HG03558 (cell line): Measurements from ENCODE around the gene STK32B.
"Not testable (repeated sequence)": the region's sequence is repeated elsewhere in the genome, so short reads cannot be mapped to it uniquely, and the experiment has no call there.

Source experiments
- ATAC-seq: cut with Tn5 transposase; IDR thresholded peaks from one replicate; pipeline ENCODE4 v1.9.1; 2021; ENCODE audit warnings: moderate number of reproducible peaks; ENCODE audit not compliant: unreplicated experiment; ENCODE audit errors: extremely low read depth

The STK32B gene

DNA sequence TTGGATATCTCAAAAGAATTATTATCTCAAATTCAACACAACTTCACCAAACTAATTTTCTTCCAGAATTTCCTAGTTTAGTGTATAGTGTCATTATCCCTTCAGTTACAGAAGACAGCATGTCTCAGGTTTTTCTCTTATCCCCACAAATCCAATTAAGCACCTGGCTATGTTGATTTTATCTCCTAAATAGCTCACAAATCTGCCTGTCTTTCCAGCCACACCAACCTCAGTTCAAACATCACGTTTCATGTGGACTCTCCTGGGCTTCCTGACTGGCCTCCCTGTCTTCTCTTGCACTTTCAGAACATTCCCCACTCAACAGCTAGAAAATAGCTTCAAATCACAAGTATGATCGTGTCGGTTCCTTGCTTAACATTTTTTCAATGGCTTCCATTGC, 14.8 kb downstream of the STK32B start:
- no peak for ATAC-seq

DNA sequence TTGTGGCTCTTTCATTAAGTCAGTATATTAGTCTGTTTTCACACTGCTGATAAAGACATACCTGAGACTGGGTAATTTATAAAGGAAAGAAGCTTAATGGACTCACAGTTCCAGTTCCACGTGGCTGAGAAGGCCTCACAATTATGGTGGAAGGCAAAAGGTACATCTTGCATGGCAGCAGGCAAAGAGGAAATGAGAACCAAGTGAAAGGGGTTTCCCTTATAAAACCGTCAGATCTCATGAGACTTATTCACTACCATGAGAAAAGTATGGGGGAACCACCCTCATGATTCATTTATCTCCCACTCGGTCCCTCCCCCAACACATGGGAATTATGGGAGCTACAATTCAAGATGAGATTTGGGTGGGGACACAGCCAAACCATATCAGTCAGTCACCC, 15.7 kb downstream of the STK32B start:
- ATAC-seq: not testable (repeated sequence)

DNA sequence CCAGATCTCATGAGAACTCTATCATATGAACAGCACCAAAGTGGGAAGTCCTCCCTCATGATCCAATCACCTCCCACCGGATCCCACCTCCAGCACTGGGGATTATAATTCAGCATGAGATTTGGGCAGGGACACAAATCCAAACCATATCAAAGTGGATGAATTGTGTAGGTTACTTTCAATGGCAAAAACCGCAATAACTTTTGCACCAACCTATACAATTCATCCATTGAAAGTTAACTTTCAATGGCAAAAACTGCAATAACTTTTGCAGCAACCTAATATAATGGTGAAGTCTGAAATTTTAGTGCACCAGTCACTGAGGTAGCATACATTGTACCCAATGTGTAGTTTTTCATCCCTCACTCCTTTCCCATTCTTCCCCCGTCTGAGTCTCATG, 16.6 kb downstream of the STK32B start:
- ATAC-seq: no peak

DNA sequence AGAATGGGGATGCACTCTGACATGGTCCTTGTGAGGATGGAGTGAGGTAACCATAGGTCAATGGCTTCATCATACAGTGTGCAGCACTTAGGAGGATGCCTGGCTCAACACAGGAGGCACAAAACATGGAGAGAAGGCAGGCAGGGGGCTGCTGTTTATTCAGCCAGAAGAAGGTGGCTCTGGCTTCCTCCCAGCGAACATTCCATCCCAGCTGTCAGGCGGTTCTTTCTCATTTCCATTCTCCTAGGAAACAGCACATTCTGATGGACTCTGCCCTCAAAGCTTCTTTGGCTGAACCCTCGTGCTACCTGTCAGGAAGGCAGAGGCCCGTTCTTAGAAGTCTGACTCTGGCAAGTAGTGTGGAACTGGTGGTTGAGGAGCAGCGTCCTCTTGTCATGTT, 18.6 kb downstream of the STK32B start:
- no peak for ATAC-seq

DNA sequence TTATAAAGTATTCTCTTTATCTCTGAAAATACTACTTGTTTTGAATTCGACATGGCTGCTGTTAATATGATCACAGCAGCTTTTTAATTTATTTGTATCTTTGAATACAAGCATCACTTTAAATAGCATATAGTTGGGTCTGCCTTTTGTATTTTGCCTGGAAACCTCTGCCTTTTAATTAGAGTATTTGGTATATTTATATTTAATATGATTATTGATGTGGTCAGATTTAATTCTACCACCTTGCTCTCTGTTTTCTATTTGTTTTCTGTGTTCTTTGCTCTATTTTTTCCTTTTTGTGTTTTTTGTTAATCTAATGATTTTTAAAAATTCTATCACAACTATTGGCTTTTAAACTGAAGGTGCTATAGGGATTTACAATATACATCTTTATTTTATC, 21.7 kb downstream of the STK32B start:
- ATAC-seq: no peak

DNA sequence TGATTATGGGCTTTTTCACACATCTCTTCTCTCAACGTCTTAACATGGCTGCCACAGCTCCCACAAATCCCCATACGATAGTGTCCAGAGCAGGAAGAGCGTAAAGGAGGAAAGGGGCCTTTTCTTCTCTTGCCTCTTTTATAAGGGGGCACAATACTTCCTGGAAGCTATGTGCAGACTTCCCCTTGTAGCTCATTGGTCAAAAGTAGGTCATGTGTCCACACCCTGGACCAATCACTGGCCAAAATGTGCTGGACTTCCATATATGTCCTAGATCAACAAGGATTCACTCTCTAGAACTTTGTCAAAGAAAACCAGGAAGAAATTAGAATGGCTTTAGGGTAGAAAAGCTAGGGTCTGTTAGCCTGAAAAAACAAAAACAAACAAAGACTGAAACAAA, 26.7 kb downstream of the STK32B start:
- no peak for ATAC-seq

DNA sequence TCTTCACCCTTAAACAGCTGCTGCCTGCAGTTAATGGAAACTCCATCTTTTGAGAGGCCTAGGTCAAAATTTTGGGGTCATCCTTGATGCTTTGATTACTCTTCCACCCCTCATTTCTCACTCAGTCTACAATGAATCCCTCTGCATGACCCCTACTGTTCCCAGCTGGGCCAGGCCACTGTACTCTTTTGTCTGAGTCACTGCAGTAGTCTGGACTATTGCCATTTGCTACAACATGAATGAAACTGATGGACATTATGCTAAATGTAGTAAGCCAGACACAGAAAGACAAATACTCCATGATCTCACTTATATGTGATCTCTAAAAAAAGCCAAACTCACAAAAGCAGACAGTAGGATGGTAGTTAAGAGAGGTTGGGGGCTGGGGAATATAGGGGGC, 28.3 kb downstream of the STK32B start:
- no peak for ATAC-seq

DNA sequence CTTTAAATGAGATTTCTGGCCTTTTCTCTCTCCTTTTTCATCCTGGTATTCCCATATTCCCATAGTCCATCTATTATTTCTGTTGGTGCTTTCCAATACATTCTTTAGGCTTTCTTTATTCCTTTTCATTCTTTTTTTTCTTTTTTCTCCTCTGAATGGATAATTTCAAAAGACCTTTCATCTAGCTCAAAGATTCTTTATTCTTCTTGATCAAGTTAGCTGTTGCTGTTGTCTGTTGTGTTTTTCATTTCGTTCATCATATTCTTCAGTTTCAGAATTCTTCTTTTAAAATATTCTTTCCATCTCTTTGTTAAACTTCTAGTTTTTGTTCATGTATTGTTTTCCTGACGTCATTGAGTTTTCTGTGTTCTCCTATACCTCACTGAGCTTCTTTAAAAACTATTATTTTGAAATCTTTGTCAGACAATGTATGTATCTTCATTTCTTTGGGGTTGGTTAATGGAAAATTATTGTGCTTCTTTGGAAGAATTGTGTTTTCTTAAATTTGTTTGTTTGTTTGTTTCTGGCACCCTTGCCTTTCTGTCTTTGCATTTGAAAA, 30.2 kb downstream of the STK32B start:
- ATAC-seq: no peak

DNA sequence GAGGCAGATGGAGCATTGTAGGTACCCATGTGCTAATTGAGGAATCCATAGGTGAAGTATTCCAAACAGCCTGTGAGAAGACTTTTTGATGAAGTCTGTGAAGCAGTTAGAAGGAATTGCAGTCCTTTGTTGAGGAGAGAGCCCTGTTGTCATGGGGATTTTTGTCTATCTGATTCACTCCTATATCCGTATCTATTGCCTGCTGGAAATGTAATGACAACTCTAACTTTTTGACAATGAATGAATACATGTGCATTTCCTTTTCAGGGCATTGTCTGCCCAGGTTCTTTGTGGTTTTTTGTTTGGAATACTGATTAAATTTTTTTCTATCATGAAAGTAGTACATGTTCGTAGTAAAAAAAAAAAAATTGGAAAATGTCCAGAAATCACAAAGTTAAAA, 31.1 kb downstream of the STK32B start:
- no peak for ATAC-seq

DNA sequence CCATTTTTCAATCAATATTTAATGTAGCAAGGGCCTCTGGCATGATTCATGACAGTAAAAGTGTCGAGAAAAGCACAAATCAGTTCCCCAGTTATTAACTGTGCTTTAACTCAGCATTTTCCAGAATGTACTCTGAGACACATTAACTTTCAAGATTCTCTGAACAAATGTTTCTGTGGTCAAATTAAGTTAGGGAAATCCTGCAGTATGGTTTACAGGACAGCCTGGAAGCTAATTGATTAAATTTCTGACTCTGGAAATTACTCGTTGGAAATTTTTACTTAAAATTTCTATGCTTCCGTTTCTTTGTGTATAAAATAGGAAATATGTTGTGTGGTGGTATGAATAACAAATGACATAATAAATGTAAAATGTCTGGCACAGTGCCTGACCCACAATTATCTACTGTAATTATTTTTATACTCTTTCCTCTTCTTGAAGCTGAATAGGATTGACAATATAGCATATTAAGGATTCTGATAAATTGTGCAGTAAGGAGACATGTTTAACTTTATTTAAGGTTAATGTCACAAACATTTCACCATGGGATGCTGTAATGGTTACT, 33.7 kb downstream of the STK32B start:
- no peak for ATAC-seq

DNA sequence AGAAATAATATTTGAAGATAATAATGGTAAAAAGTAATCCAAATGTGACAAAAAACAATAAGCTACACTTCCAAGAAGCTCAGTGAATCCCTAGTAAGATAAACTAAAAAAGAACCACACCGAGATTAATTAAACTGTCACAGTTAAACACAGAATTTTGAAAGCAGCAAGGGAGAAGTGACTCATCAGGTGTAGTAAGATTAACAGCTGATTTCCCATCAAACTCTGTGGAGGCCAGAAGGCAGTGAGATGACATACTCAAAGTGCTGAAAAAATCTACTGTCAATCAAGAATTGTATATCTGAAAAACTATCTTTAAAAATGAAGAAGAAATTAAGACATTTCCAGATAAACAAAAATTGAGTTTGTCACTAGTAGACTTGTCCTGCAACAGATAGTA, 35.3 kb downstream of the STK32B start:
- ATAC-seq: no peak

DNA sequence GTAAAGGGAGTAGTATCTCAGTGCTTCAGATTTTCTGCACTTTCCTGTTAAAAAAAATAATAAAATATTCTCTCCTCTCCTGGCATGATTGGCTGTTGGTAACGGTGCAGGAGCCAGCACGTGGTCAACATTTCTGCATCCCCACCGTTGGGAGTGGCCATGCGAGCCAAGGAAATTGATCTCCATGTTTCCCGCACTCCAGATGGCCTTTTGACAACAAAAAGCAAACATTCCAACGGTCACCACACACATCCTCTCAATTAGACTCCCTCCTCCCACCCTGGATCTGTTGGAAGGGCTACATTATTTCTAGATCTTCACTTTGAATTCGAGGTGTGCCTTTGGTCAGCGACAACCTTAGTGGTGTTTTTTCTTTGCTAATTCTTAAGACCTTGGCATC, 45.0 kb downstream of the STK32B start:
- no peak for ATAC-seq

DNA sequence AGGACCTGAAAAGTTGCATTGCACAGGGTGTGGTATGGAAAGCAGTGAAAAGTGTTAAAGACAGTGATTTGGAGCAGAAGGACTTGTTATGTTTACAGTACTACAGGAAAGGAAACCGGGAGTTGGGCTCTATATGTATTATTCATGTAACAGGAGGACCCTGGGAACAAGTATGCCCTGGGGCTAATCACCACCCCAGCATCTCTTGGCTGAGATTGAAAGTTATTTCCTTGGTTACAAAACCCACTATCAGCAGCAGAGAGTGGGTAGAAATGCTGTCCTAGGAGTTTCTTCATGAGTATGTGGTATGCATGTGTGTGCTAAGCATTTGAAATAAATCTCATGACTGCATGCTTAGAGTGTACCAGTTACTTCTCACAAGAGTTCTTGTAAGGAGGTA, 46.9 kb downstream of the STK32B start:
- ATAC-seq: no peak

DNA sequence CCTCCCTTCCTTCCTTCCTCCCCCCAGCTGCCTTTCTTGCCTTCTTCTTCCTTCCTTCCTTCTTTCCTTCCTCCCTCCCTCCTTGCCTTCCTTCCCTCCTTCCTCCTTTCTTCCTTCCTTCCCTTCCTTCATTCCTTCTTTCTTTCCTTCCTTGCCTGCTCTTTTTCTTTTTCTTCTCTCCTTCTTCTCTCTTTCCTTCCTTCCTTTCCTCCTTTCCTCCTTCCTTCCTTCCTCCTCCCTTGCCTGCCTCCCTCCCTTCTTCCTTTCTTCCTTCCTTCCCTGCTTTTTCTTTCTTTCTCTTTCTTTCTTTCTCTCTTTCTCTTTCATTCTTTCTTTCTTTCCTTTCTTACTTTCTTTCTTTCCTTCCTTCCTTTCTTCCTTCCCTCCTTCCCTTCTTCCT, 49.1 kb downstream of the STK32B start:
- ATAC-seq: no peak

DNA sequence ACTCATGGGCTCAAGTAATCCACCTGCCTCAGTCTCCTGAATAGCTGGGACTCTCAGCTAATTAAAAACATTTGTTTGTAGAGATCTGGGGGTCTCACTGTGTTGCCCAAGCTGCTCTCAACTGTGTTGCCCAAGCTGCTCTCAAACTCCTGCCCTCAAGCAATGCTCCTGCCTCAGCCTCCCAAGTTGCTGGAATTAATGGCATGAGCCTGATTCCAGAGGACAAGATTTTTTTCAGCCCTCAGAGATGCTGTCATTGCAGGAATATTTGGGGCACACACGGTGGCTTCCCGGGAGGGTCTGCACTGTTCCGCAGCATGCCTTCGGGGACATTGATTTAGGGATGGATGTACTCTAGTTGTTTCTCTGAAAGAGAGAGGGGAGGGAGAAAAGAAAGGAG, 49.7 kb downstream of the STK32B start:
- ATAC-seq: no peak

DNA sequence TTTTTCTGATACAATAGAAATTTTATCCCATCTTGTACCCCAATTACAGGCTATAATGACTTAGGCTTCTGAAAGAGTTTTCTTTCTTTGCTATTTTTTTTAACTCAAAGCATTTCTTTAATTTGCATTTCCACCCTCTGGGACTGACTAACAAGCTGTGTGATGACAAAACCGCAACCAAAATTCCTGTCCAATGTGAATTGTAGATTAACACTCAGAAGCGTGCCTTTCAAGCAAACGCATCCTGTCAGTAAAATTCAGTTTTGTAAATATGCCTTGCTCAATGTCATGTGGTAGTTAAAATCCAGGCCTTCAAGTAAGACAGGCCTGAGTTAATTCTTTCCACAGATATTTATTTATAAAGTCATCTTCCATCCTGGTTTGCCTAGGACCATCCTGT, 50.3 kb downstream of the STK32B start:
- no peak for ATAC-seq

DNA sequence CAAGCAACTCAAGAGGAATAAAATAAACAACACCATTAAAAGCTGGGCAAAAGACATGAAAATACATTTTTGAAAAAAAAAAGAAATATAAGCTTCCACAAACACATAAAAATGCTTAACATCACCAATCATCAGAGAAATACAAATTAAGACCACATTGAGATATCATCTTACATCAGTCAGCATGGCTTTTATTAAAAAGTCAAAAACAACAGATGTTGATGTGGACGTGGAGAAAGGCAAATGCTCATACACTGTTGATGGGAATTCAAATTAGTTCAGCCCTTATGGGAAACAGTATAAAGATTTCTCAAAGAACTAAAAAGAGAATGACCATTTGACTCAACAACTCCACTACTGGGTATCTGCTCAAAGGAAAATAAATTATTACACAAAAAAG, 59.6 kb downstream of the STK32B start:
- no peak for ATAC-seq

DNA sequence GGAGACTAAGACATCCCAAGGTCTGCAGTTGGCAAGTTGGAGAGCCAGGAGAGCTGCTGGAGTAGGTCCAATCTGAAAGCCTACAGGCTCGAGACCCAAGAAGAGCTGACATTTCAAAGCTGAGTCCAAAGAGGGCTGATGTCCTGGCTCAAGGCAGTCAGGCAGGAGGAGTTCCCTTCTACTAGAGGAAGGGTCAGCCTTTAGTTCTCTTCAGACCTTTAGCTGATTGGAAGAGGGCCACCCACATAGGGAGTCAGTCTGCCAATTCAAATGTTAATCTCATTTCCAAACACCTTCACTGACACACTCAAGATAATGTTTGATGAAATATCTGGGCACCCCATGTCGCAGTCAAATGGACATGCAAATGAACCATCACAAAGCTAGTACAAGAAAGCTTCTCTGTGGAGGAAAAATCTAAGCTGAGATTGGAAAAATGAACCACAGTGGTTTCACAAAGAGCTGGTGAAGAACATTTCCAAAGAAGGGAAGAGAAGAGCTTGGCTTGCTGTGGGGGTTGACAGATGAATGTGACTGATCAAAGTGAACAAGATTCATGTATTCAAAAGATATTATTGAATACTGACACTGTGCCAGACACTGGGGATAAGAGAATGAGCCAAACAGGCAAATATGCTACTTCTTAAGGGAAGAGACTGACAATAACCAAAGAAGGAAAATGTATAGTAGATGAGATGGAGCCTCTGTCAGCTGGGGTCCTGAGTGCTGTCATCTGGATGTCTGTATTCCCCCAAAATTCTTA, 61.2 kb downstream of the STK32B start:
- ATAC-seq: no peak

DNA sequence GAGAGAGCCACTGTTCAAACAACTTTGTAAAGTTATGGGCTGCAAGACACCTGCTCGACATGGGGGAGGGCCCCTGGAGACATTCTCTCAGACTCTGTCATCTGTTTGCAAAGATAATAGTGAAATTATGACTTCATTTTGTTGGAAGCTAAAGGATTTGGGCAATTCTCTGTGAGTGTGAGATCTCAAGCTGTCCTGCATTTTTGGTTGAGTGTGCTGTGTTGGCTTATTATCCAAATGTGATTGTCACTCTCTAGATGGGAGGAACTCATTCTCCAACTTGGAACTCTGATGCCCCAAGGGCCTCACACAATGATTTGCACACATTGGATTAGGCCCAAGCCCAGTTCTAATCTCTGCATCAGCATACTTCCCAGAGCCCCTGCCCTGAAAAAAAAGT, 63.7 kb downstream of the STK32B start:
- no peak for ATAC-seq

DNA sequence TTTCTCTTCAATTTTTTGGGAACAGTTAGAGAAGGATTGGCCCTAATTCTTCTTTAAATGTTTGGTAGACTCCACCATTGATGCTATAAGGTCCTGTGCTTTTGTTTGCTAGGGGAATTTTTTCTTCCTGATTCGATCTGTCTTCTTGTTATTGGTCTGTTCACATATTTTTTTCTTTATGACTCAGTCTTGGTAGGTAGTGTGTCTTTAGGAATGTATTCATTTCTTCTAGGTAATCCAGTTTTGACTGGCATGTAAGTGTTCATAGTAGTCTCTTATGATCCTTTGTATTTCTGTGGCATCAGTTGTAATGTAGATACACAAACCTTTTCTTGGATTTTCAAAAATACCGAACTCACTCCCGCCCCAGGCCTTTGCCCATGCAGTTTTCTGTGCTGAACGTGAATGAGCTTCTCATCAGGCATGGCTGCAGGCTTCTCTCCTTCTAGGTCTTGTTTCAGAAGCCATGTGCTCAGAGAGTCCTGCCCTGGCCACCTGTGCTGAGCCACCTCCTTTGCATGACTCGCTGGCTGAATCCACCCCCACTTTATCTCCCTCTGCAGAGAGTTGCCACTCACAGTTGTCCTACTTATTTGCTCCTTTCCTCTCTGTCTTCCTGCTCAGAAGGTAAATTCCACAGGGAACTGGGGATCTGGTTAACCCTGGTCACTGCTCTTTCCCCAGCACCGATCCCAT, 67.0 kb downstream of the STK32B start:
- ATAC-seq: no peak

DNA sequence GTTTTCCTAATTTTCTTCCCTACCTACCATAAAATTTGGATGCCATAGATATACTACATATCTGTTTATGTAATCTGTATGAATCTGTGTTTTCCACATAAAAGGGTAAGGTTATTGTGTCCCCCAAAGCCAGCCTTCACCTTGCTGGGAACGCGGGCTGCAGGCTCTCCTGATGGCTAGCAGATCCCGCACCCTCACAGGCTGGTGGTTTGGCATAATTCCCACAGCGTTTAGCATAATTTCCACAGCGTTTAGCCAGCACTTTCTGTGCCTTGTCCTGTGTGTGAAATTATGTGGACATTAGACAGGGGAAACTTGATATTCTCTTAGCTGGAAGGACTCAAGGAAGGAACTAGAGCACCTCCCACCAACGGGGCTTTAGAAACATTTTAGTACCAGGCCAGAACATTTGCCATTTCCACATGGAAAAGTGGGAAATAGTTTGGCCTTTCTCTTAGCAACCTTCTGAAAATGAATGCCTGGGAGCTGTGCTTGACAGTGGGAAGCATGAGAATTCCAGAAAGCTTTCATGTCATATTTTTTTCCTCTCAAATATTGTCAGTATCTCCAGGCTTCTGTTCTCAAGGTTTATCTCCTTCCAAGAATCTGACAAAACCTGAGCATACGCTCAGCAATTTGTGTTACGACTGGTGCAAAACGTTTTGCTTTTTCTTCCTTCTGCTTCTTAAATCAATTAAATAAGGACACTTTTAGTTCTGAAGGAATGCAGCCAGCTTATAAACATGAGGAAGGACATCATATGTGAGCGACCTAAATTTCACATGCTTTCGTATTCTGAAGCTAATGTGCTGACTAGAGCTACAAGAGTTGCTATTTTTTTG, 67.9 kb downstream of the STK32B start:
- ATAC-seq: no peak
